A549 (cell line): ENCODE results near the gene WDR70.

Experiments
- CEBPB ChIP-seq, 2 experiments: fragments of >200 bp in 1 of 2; sonication (Bioruptor Twin) in 1 of 2; formaldehyde crosslinking in 1 of 2; IDR thresholded peaks; 2 replicates each; pipeline ENCODE4 v1.6.1; 2012 to 2016
- EP300 ChIP-seq, 2 experiments: fragments of >200 bp; sonication (Bioruptor Twin); formaldehyde crosslinking; IDR thresholded peaks; 2 replicates in 1 of 2; 3 replicates in 1 of 2; pipeline ENCODE4 v1.6.1; 2016 to 2017
- MYC ChIP-seq: IDR thresholded peaks from 2 replicates; pipeline ENCODE4 v1.6.1; 2012; ENCODE audit warnings: mild to moderate bottlenecking, inconsistent platforms, low read length, improper control_type of control experiment, borderline replicate concordance
- POLR2A ChIP-seq: IDR thresholded peaks from 2 replicates; pipeline ENCODE4 v1.6.1; 2012; ENCODE audit warnings: mild to moderate bottlenecking, low read length
- RNF2 ChIP-seq: fragments of 200-600 bp; sonication (generic); IDR thresholded peaks from 2 replicates; pipeline ENCODE4 v1.6.1; 2016; ENCODE audit warnings: low read depth, mild to moderate bottlenecking, antibody characterized with exemption, moderate library complexity, borderline replicate concordance
- SMC3 ChIP-seq: fragments of >200 bp; sonication (Bioruptor Twin); formaldehyde crosslinking; IDR thresholded peaks from 3 replicates; pipeline ENCODE4 v1.6.1; 2018; ENCODE audit warnings: inconsistent platforms
- SREBF2 ChIP-seq: fragments of 450-650 bp; IDR thresholded peaks from 2 replicates; pipeline ENCODE4 v1.6.1; 2014; ENCODE audit warnings: mild to moderate bottlenecking, moderate library complexity
- TF ChIP-seq, protein P1 (sequence below): fragments of >200 bp; sonication (Bioruptor Twin); formaldehyde crosslinking; IDR thresholded peaks from 3 replicates; pipeline ENCODE4 v1.5.1; 2016
- TF ChIP-seq, protein P2 (sequence below): IDR thresholded peaks from 2 replicates; pipeline ENCODE4 v1.6.1; 2012; ENCODE audit warnings: low read depth, borderline replicate concordance
- TF ChIP-seq, protein P3 (sequence below): IDR thresholded peaks from 2 replicates; pipeline ENCODE4 v1.6.1; 2012

- TF ChIP-seq POLR2A (no peak), RNF2 (no peak), SMC3 (no peak), MYC (no peak), CEBPB (IDR thresholded peaks at IDR 0.05) (no peak), EP300 (IDR thresholded peaks at IDR 0.05) (no peak), SREBF2 (no peak)
- TF ChIP-seq, protein P1, sequence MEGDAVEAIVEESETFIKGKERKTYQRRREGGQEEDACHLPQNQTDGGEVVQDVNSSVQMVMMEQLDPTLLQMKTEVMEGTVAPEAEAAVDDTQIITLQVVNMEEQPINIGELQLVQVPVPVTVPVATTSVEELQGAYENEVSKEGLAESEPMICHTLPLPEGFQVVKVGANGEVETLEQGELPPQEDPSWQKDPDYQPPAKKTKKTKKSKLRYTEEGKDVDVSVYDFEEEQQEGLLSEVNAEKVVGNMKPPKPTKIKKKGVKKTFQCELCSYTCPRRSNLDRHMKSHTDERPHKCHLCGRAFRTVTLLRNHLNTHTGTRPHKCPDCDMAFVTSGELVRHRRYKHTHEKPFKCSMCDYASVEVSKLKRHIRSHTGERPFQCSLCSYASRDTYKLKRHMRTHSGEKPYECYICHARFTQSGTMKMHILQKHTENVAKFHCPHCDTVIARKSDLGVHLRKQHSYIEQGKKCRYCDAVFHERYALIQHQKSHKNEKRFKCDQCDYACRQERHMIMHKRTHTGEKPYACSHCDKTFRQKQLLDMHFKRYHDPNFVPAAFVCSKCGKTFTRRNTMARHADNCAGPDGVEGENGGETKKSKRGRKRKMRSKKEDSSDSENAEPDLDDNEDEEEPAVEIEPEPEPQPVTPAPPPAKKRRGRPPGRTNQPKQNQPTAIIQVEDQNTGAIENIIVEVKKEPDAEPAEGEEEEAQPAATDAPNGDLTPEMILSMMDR, result no peak
- TF ChIP-seq, protein P2, sequence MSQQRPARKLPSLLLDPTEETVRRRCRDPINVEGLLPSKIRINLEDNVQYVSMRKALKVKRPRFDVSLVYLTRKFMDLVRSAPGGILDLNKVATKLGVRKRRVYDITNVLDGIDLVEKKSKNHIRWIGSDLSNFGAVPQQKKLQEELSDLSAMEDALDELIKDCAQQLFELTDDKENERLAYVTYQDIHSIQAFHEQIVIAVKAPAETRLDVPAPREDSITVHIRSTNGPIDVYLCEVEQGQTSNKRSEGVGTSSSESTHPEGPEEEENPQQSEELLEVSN, result no peak
- TF ChIP-seq, protein P3, sequence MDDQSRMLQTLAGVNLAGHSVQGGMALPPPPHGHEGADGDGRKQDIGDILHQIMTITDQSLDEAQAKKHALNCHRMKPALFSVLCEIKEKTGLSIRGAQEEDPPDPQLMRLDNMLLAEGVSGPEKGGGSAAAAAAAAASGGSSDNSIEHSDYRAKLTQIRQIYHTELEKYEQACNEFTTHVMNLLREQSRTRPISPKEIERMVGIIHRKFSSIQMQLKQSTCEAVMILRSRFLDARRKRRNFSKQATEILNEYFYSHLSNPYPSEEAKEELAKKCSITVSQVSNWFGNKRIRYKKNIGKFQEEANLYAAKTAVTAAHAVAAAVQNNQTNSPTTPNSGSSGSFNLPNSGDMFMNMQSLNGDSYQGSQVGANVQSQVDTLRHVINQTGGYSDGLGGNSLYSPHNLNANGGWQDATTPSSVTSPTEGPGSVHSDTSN, result no peak
Observed at GRCh38 chr5:37511646-37512045, 132.5 kb downstream of the WDR70 start.
